IMR-90 (cell line): ENCODE measurements around the gene ABAT.

Source experiments
- BHLHE40 ChIP-seq: fragments of 150-350 bp; IDR thresholded peaks from 2 replicates; pipeline ENCODE4 v1.6.1; 2016; ENCODE audit warnings: mild to moderate bottlenecking, low read depth, low read length
- MAFK ChIP-seq: IDR thresholded peaks from 2 replicates; pipeline ENCODE4 v1.6.1; 2012; ENCODE audit warnings: low read depth, low read length, improper control_type of control experiment
- MAZ ChIP-seq: IDR thresholded peaks from 2 replicates; pipeline ENCODE4 v1.6.1; 2012; ENCODE audit warnings: low read depth, mild to moderate bottlenecking, low read length, improper control_type of control experiment, moderate library complexity, borderline replicate concordance
- MXI1 ChIP-seq: IDR thresholded peaks from 2 replicates; pipeline ENCODE4 v1.6.1; 2012; ENCODE audit warnings: low read depth, mild to moderate bottlenecking, low read length, moderate library complexity, borderline replicate concordance
- NFE2L2 ChIP-seq: fragments of 150-350 bp; IDR thresholded peaks from 2 replicates; pipeline ENCODE4 v1.6.1; 2016; ENCODE audit warnings: low read depth, mild to moderate bottlenecking, low read length
- POLR2A ChIP-seq: IDR thresholded peaks from 2 replicates; pipeline ENCODE4 v1.6.1; 2012; ENCODE audit warnings: mild to moderate bottlenecking, low read depth, low read length
- RAD21 ChIP-seq: IDR thresholded peaks from 2 replicates; pipeline ENCODE4 v1.6.1; 2012; ENCODE audit warnings: low read length, improper control_type of control experiment
- RCOR1 ChIP-seq: IDR thresholded peaks from 2 replicates; pipeline ENCODE4 v1.6.1; 2012; ENCODE audit warnings: mild to moderate bottlenecking, low read length, improper control_type of control experiment; ENCODE audit not compliant: insufficient replicate concordance
- TF ChIP-seq, protein P1 (sequence below): conservative IDR thresholded peaks from 2 replicates; pipeline ENCODE4 v1.5.1; 2012; ENCODE audit warnings: mild to moderate bottlenecking, low read depth, low read length, improper control_type of control experiment
- TF ChIP-seq, protein P2 (sequence below): fragments of 150-350 bp; IDR thresholded peaks from 2 replicates; pipeline ENCODE4 v1.6.1; 2017; ENCODE audit warnings: mild to moderate bottlenecking, antibody characterized with exemption, low read length, low read depth

DNA sequence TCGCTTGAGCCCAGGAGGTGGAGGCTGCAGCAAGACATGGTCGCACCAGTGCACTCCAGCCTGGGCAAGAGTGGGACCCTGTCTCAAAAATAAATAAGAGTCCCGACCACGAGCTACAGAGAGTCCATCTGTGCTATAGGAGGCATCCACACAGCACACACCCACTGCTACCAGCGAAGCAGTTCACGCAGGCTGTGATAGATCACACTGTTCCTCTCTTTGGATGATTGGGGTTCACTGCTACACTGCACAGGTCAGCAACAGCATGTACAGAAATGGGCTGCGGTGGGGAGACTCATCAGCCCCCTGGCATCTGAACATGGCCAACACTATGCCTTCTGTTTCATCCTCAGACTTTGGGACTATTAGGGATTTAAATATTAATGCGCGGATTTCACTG, 157.0 kb downstream of the ABAT start:
- TF ChIP-seq, protein P1, sequence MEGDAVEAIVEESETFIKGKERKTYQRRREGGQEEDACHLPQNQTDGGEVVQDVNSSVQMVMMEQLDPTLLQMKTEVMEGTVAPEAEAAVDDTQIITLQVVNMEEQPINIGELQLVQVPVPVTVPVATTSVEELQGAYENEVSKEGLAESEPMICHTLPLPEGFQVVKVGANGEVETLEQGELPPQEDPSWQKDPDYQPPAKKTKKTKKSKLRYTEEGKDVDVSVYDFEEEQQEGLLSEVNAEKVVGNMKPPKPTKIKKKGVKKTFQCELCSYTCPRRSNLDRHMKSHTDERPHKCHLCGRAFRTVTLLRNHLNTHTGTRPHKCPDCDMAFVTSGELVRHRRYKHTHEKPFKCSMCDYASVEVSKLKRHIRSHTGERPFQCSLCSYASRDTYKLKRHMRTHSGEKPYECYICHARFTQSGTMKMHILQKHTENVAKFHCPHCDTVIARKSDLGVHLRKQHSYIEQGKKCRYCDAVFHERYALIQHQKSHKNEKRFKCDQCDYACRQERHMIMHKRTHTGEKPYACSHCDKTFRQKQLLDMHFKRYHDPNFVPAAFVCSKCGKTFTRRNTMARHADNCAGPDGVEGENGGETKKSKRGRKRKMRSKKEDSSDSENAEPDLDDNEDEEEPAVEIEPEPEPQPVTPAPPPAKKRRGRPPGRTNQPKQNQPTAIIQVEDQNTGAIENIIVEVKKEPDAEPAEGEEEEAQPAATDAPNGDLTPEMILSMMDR, result no peak
- TF ChIP-seq NFE2L2 (no peak), POLR2A (no peak), RAD21 (no peak), MAZ (no peak), MAFK (no peak), BHLHE40 (no peak), MXI1 (no peak), RCOR1 (no peak)
- TF ChIP-seq, protein P2, sequence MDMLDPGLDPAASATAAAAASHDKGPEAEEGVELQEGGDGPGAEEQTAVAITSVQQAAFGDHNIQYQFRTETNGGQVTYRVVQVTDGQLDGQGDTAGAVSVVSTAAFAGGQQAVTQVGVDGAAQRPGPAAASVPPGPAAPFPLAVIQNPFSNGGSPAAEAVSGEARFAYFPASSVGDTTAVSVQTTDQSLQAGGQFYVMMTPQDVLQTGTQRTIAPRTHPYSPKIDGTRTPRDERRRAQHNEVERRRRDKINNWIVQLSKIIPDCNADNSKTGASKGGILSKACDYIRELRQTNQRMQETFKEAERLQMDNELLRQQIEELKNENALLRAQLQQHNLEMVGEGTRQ, result no peak
